ENCODE measurements around the gene RRP9. TPM values are rescaled to one million over a fixed set of nuclear protein-coding genes. Genes with fewer than 3 reads are reported as not detected.

Gene RRP9
- total RNA-seq, 1 experiment from 2014 or later, result 71.3 TPM

DNA sequence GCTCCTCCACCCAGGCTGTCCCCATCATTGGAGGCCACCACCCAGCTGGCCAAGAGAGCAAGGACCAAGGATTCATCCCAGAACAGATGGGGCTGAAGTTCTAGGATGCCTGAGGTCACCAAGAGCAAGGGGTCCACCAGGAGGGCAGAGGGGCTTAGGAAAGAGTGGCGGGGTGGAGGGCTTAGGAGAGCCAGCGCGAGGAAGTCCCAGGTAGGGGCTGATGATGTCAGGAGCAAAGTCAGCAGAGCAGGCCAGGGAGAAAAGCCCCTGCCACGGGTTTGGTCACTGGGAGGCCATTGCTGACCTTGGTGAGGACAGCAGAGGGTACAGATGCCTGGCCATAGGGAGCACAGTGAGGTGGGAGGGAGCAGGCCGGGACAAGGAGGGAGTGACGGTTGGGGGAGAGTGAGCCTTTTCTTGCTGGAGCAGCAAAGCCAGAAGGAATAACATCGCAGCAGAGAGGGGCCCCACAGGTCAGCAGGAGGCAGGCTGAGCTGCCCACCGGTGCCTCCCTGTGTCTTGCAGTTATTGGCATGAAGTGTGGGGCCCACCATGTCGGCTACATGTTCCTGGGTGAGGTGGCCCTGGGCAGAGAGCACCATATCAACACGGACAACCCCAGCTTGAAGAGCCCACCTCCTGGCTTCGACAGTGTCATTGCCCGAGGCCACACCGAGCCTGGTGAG, 5.7 kb upstream of the RRP9 start:
- TF ChIP-seq POLR2A (IDR thresholded peaks at IDR 0.05; ENCODE audit: borderline replicate concordance, extremely low read depth, insufficient read depth, insufficient read length), result no peak
- TF ChIP-seq ZNF274 (IDR thresholded peaks at IDR 0.05; ENCODE audit: low read depth, low read length), result no peak
- TF ChIP-seq, protein P1, sequence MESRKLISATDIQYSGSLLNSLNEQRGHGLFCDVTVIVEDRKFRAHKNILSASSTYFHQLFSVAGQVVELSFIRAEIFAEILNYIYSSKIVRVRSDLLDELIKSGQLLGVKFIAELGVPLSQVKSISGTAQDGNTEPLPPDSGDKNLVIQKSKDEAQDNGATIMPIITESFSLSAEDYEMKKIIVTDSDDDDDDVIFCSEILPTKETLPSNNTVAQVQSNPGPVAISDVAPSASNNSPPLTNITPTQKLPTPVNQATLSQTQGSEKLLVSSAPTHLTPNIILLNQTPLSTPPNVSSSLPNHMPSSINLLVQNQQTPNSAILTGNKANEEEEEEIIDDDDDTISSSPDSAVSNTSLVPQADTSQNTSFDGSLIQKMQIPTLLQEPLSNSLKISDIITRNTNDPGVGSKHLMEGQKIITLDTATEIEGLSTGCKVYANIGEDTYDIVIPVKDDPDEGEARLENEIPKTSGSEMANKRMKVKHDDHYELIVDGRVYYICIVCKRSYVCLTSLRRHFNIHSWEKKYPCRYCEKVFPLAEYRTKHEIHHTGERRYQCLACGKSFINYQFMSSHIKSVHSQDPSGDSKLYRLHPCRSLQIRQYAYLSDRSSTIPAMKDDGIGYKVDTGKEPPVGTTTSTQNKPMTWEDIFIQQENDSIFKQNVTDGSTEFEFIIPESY (IDR thresholded peaks at IDR 0.05; ENCODE audit: extremely low read depth, insufficient replicate concordance, low read length), result no peak
- TF ChIP-seq, protein P2, sequence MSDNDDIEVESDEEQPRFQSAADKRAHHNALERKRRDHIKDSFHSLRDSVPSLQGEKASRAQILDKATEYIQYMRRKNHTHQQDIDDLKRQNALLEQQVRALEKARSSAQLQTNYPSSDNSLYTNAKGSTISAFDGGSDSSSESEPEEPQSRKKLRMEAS (IDR thresholded peaks at IDR 0.05), result no peak
- no peak for TF ChIP-seq FOSL1 (IDR thresholded peaks at IDR 0.05; ENCODE audit: low read depth)
- TF ChIP-seq ZFX (IDR thresholded peaks at IDR 0.05), result no peak
- TF ChIP-seq, protein P3, sequence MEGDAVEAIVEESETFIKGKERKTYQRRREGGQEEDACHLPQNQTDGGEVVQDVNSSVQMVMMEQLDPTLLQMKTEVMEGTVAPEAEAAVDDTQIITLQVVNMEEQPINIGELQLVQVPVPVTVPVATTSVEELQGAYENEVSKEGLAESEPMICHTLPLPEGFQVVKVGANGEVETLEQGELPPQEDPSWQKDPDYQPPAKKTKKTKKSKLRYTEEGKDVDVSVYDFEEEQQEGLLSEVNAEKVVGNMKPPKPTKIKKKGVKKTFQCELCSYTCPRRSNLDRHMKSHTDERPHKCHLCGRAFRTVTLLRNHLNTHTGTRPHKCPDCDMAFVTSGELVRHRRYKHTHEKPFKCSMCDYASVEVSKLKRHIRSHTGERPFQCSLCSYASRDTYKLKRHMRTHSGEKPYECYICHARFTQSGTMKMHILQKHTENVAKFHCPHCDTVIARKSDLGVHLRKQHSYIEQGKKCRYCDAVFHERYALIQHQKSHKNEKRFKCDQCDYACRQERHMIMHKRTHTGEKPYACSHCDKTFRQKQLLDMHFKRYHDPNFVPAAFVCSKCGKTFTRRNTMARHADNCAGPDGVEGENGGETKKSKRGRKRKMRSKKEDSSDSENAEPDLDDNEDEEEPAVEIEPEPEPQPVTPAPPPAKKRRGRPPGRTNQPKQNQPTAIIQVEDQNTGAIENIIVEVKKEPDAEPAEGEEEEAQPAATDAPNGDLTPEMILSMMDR (IDR thresholded peaks at IDR 0.05 in 2 of 3, conservative IDR thresholded peaks at IDR 0.05 in 1 of 3; ENCODE audit: borderline replicate concordance in 1 of 3, insufficient read depth in 1 of 3, low read depth in 2 of 3, low read length in 2 of 3), result no peak
- TF ChIP-seq, protein P4, sequence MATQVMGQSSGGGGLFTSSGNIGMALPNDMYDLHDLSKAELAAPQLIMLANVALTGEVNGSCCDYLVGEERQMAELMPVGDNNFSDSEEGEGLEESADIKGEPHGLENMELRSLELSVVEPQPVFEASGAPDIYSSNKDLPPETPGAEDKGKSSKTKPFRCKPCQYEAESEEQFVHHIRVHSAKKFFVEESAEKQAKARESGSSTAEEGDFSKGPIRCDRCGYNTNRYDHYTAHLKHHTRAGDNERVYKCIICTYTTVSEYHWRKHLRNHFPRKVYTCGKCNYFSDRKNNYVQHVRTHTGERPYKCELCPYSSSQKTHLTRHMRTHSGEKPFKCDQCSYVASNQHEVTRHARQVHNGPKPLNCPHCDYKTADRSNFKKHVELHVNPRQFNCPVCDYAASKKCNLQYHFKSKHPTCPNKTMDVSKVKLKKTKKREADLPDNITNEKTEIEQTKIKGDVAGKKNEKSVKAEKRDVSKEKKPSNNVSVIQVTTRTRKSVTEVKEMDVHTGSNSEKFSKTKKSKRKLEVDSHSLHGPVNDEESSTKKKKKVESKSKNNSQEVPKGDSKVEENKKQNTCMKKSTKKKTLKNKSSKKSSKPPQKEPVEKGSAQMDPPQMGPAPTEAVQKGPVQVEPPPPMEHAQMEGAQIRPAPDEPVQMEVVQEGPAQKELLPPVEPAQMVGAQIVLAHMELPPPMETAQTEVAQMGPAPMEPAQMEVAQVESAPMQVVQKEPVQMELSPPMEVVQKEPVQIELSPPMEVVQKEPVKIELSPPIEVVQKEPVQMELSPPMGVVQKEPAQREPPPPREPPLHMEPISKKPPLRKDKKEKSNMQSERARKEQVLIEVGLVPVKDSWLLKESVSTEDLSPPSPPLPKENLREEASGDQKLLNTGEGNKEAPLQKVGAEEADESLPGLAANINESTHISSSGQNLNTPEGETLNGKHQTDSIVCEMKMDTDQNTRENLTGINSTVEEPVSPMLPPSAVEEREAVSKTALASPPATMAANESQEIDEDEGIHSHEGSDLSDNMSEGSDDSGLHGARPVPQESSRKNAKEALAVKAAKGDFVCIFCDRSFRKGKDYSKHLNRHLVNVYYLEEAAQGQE (IDR thresholded peaks at IDR 0.05; ENCODE audit: low read depth), result no peak
- no peak for TF ChIP-seq SP1 (IDR thresholded peaks at IDR 0.05; ENCODE audit: low read depth)
- TF ChIP-seq, protein P5, sequence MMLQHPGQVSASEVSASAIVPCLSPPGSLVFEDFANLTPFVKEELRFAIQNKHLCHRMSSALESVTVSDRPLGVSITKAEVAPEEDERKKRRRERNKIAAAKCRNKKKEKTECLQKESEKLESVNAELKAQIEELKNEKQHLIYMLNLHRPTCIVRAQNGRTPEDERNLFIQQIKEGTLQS (IDR thresholded peaks at IDR 0.05), result no peak
- TF ChIP-seq CBX3 (IDR thresholded peaks at IDR 0.05; ENCODE audit: low read depth), result no peak
- TF ChIP-seq SIN3A (IDR thresholded peaks at IDR 0.05; ENCODE audit: low read depth), result no peak
- no peak for TF ChIP-seq EGR1 (IDR thresholded peaks at IDR 0.05; ENCODE audit: low read depth)
- TF ChIP-seq ELF1 (IDR thresholded peaks at IDR 0.05; ENCODE audit: borderline replicate concordance, low read depth), result no peak
- no peak for TF ChIP-seq SRF (IDR thresholded peaks at IDR 0.05; ENCODE audit: low read depth)
- no peak for TF ChIP-seq CEBPB (IDR thresholded peaks at IDR 0.05; ENCODE audit: low read depth)
- no peak for TF ChIP-seq RAD21 (IDR thresholded peaks at IDR 0.05; ENCODE audit: low read depth)
- no peak for TF ChIP-seq POLR2AphosphoS5 (IDR thresholded peaks at IDR 0.05; ENCODE audit: low read depth, low read length)
- no peak for TF ChIP-seq YY1 (IDR thresholded peaks at IDR 0.05; ENCODE audit: extremely low read depth, insufficient replicate concordance, low read depth, low read length)
- no peak for TF ChIP-seq TCF7L2 (IDR thresholded peaks at IDR 0.05; ENCODE audit: borderline replicate concordance, extremely low read depth, insufficient read depth, insufficient read length)
- no peaks in the 10 kb centered on the region for H4K20me1 ChIP-seq (ENCODE audit: insufficient read depth)
- ChIA-PET POLR2A (no interaction called here), CTCF (no interaction called here), RAD21 (ENCODE audit: low non-redundant PET in 1 of 2, low total read pairs in 2 of 2, uncharacterized antibody in 2 of 2, unreplicated experiment in 2 of 2) (interaction anchor here in 1 of 2 experiments (0.6 kb wide), 1 partner anchor 392 kb away, joined by 3 read pairs; no protein-coding TSS in a partner anchor)
- ATAC-seq, result no peak
- intact Hi-C loops (cut with micrococcal nuclease), result no loop called here
- no peak for DNase-seq (ENCODE audit: low read depth, low spot score)
- H3K9me3 ChIP-seq (ENCODE audit: control insufficient read depth in 1 of 2, insufficient read depth in 1 of 2, low read depth in 1 of 2, low read length in 2 of 2), result no peaks in the 10 kb centered on the region
- no peak overlapping the region for H3K4me2 ChIP-seq (ENCODE audit: low read length)
- BruUV-seq (replicated peaks), result no TSS peak
- no peaks in the 10 kb centered on the region for H3K79me2 ChIP-seq (ENCODE audit: insufficient read depth, low read length)
- no peak overlapping the region for H3K9ac ChIP-seq (ENCODE audit: low read length)
- no peaks in the 10 kb centered on the region for H3K9me2 ChIP-seq (ENCODE audit: insufficient read depth)
- no peak overlapping the region for H2AFZ ChIP-seq (ENCODE audit: low read depth, low read length, poor library complexity, severe bottlenecking)
- no peak overlapping the region for H3K4me3 ChIP-seq (replicated peaks in 1 of 2; ENCODE audit: low read depth in 1 of 2, low read length in 2 of 2)
- no peak overlapping the region for H3K27ac ChIP-seq (ENCODE audit: low read depth, low read length)
- H3K4me1 ChIP-seq (ENCODE audit: control insufficient read depth in 1 of 2, insufficient read depth in 2 of 2, low read length in 2 of 2), result peaks cover 11 to 14% of the 10 kb centered on the region in 2 experiments
- H3K27me3 ChIP-seq (ENCODE audit: insufficient read depth, low read length), result no peaks in the 10 kb centered on the region
- H3K36me3 ChIP-seq (ENCODE audit: control insufficient read depth in 1 of 2, insufficient read depth in 2 of 2, low read length in 2 of 2), result no peaks in the 10 kb centered on the region
